ENCODE data around the gene LFNG. TPM values are rescaled to one million over a fixed set of nuclear protein-coding genes. Genes with fewer than 3 reads are reported as not detected.

The LFNG gene
- total and polyA plus RNA-seq, 2 donors (not counting 1 experiment from before 2014, with no cell fraction given) = 73.3 to 208 TPM

- H3K4me1 ChIP-seq (ENCODE audit: control insufficient read depth in 2 of 2, insufficient read depth in 2 of 2, low read length in 2 of 2) = peaks cover 30 to 32% of the 10 kb centered on the region in 2 donors
- DNase-seq (no peak), ATAC-seq (ENCODE audit: low read depth) (no peak)
- ChIA-PET POLR2A (no interaction called here), CTCF (no interaction called here)
- H3K4me1 Mint-ChIP-seq = peaks cover 39% of the 10 kb centered on the region
- no peaks in the 10 kb centered on the region for H3K27me3 ChIP-seq (replicated peaks in 1 of 4; ENCODE audit: control extremely low read depth in 1 of 4, control insufficient read depth in 3 of 4, insufficient read depth in 4 of 4, low read length in 3 of 4)
- H3K27ac ChIP-seq (ENCODE audit: low read length in 2 of 2) = no peak overlapping the region
- no peak overlapping the region for H3K27ac Mint-ChIP-seq
- H3K4me3 ChIP-seq (ENCODE audit: control extremely low read depth in 1 of 5, extremely low read depth in 1 of 5, insufficient read depth in 1 of 5, low read depth in 2 of 5, low read length in 4 of 5) = no peak overlapping the region
- H3K4me2 ChIP-seq (replicated peaks; ENCODE audit: low read depth, low read length, poor library complexity, severe bottlenecking) = no peak overlapping the region
- TF ChIP-seq CTCF (IDR thresholded peaks at IDR 0.05) (no peak), EZH2 (IDR thresholded peaks at IDR 0.05; ENCODE audit: borderline replicate concordance, insufficient read depth, low read depth, low read length, poor library complexity, severe bottlenecking) (no peak)
- H3K4me3 Mint-ChIP-seq = no peak overlapping the region
- H3K79me2 ChIP-seq (ENCODE audit: control insufficient read depth, insufficient read depth, low read length) = peaks cover 11% of the 10 kb centered on the region
- H3K9me3 Mint-ChIP-seq (ENCODE audit: insufficient read depth) = no peaks in the 10 kb centered on the region
- H4K20me1 ChIP-seq (ENCODE audit: control insufficient read depth, insufficient read depth, low read length, poor library complexity, severe bottlenecking) = no peaks in the 10 kb centered on the region
- intact Hi-C loops (cut with micrococcal nuclease) = no loop called here
- H3K27me3 Mint-ChIP-seq = no peaks in the 10 kb centered on the region
- 98% methylated on average over 14 of the region's 14 CpGs for WGBS (ENCODE audit: insufficient coverage)
- H2AFZ ChIP-seq (ENCODE audit: insufficient read depth, low read depth, low read length, poor library complexity, severe bottlenecking) = no peak overlapping the region
- no peaks in the 10 kb centered on the region for H3K9me3 ChIP-seq (ENCODE audit: control extremely low read depth in 1 of 3, control insufficient read depth in 2 of 3, insufficient read depth in 1 of 3, low read length in 2 of 3)
- H3K36me3 ChIP-seq (replicated peaks in 1 of 2; ENCODE audit: control extremely low read depth in 1 of 2, control insufficient read depth in 1 of 2, extremely low read depth in 1 of 2, insufficient read depth in 2 of 2, low read length in 1 of 2) = no peaks in the 10 kb centered on the region
- H3K9ac ChIP-seq (ENCODE audit: low read length) = no peak overlapping the region
Observed at GRCh38 chr7:2505401-2505800, 14.2 kb upstream of the LFNG start.

GRCh38 chr7:2507208-2507916 lies 12.2 kb upstream of the LFNG start:
- Histone ChIP-seq H3K4me3 (ENCODE audit: control extremely low read depth in 1 of 5, extremely low read depth in 1 of 5, insufficient read depth in 1 of 5, low read depth in 2 of 5, low read length in 4 of 5) (no peak overlapping the region), H2AFZ (ENCODE audit: insufficient read depth, low read depth, low read length, poor library complexity, severe bottlenecking) (no peak overlapping the region), H3K9ac (ENCODE audit: low read length) (no peak overlapping the region), H4K20me1 (ENCODE audit: control insufficient read depth, insufficient read depth, low read length, poor library complexity, severe bottlenecking) (no peaks in the 10 kb centered on the region), H3K79me2 (ENCODE audit: control insufficient read depth, insufficient read depth, low read length) (peaks cover 11% of the 10 kb centered on the region), H3K27ac (ENCODE audit: low read length in 2 of 2) (peak overlapping the region; percentile 99 to 100), H3K4me2 (replicated peaks; ENCODE audit: low read depth, low read length, poor library complexity, severe bottlenecking) (peak overlapping the region; percentile 93), H3K27me3 (replicated peaks in 1 of 4; ENCODE audit: control extremely low read depth in 1 of 4, control insufficient read depth in 3 of 4, insufficient read depth in 4 of 4, low read length in 3 of 4) (no peaks in the 10 kb centered on the region), H3K4me1 (ENCODE audit: control insufficient read depth in 2 of 2, insufficient read depth in 2 of 2, low read length in 2 of 2) (peaks cover 46 to 51% of the 10 kb centered on the region in 2 donors), H3K36me3 (replicated peaks in 1 of 2; ENCODE audit: control extremely low read depth in 1 of 2, control insufficient read depth in 1 of 2, extremely low read depth in 1 of 2, insufficient read depth in 2 of 2, low read length in 1 of 2) (no peaks in the 10 kb centered on the region), H3K9me3 (ENCODE audit: control extremely low read depth in 1 of 3, control insufficient read depth in 2 of 3, insufficient read depth in 1 of 3, low read length in 2 of 3) (no peaks in the 10 kb centered on the region)
- TF ChIP-seq EZH2 (IDR thresholded peaks at IDR 0.05; ENCODE audit: borderline replicate concordance, insufficient read depth, low read depth, low read length, poor library complexity, severe bottlenecking) = no peak
- no peak for TF ChIP-seq CTCF (IDR thresholded peaks at IDR 0.05)
- Mint-ChIP-seq H3K4me1 (peaks cover 55% of the 10 kb centered on the region), H3K27ac (peak overlapping the region; percentile 99), H3K27me3 (no peaks in the 10 kb centered on the region), H3K4me3 (no peak overlapping the region), H3K9me3 (ENCODE audit: insufficient read depth) (no peaks in the 10 kb centered on the region)
- ATAC-seq (ENCODE audit: low read depth) (no peak), DNase-seq (no peak)
- ChIA-PET CTCF (interaction anchor here (0.9 to 5.0 kb wide), 3 partner anchors 16 to 28 kb away, joined by 3 to 23 read pairs (median 3); no protein-coding TSS in a partner anchor), POLR2A (interaction anchor here (7.5 kb wide), 1 partner anchor 17 kb away, joined by 340 read pairs; the partner anchor contains the start of gene LFNG)
- WGBS (ENCODE audit: insufficient coverage) = 82% methylated on average over 18 of the region's 26 CpGs
- intact Hi-C loops (cut with micrococcal nuclease) = no loop called here

Data from B cell (primary cell).